NB4 (cell line): ENCODE measurements around the gene EPN2.

Experiments
- DNase-seq: peaks from one replicate; pipeline ENCODE4 v3.0.0; 2010; ENCODE audit warnings: low read depth
- H3K4me3 ChIP-seq: one replicate; pipeline ENCODE4 v1.5.1; 2011; ENCODE audit warnings: mild to moderate bottlenecking, low read depth, low read length, moderate library complexity
- CTCF ChIP-seq: IDR thresholded peaks from one replicate; pipeline ENCODE4 v1.5.1; 2012; ENCODE audit warnings: low read depth, low read length
- MAX ChIP-seq: IDR thresholded peaks from 2 replicates; pipeline ENCODE4 v1.6.1; 2011; ENCODE audit warnings: low read depth, low read length
- MYC ChIP-seq: IDR thresholded peaks from 2 replicates; pipeline ENCODE4 v1.6.1; 2011; ENCODE audit warnings: low read depth, low read length
- POLR2A ChIP-seq: IDR thresholded peaks from 2 replicates; pipeline ENCODE4 v1.6.1; 2011; ENCODE audit warnings: mild to moderate bottlenecking; ENCODE audit not compliant: insufficient read length; ENCODE audit errors: extremely low read depth

Gene EPN2

GRCh38 chr17:19309701-19310100, 72.5 kb downstream of the EPN2 start:
- no peak overlapping the region for H3K4me3 ChIP-seq
- TF ChIP-seq MAX = no peak
- TF ChIP-seq CTCF = no peak
- TF ChIP-seq MYC = no peak
- TF ChIP-seq POLR2A = no peak
- no peak for DNase-seq

DNA sequence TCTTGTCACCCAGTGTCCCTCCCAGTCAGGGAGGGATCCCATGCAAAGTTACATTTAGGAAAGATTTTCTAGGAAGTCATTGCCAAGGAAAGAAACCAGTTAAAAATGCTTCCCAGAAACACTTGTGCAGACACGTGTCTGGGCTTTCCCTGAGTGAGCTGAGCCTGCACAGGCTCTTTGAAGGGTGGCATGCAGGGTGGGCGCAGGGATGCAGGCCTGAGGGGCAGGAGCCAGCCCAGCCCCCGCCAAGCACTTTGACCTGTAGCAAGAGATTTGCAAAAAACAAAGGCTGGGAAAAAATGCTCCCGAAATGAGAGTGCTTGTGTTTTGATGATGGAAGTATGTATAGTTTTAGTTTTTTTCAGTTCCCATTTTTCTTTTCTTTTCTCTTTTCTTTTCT, 73.0 kb downstream of the EPN2 start:
- H3K4me3 ChIP-seq = no peak overlapping the region
- no peak for DNase-seq
- no peak for TF ChIP-seq MYC
- TF ChIP-seq MAX = no peak
- TF ChIP-seq CTCF = no peak
- TF ChIP-seq POLR2A = no peak

DNA sequence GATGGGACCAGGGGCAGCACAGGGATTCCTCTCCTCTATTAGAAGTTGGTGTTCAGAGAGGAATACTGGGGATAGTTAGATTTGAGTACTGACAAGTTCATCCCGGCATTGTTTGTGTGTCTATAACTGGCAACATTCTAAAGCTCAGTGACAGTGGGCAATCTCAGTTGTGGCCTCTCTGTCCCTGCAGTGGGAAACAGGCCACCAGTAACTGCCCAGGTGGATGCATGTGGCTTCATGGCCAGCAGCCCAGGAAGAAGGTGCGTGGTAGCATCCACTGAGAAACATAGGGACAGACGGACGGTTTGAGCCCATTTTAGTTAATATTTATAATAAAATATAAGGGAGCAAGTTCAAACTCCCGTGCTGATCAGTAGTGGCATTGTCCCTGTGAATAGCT, 73.8 kb downstream of the EPN2 start:
- no peak for TF ChIP-seq MAX
- TF ChIP-seq MYC = no peak
- no peak overlapping the region for H3K4me3 ChIP-seq
- no peak for DNase-seq

DNA sequence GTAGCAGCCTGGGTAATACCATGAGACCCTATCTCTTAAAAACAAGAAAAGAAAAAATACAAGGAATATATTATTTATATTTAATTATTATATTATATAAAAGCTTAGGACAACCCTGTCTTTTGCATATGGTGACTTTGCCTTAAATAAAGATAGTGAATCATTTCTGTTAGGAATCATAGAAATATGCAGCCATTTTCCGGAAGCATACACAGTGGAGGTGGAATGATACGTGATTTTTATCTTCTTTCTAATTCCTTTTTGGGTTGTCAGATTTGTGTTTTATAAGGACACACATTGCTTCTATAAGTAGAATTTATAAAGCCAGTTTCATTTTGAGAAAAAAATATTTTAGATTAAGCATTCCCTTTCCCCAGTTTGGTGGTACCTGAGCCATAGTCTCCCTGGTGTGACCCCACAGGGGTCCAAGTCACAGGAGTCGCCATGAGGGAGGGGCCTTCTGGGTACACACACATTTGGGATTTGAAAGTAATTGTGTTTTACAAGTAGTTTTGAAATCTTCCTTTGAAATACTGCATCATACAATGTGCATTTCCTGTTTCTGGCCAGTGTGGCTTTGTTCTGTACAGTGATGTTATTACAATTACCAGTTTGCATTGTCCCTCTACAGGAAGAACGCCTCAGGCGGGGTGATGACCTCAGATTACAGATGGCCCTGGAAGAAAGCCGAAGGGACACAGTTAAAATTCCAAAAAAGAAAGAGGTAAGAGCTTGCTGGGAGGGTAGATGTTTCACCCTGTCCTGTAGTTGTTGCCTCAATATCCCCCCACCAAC, 74.5 kb downstream of the EPN2 start:
- H3K4me3 ChIP-seq = no peak overlapping the region
- DNase-seq = peak; percentile 74
- TF ChIP-seq MYC (0 out of 2 replicates have a peak, but pooled peaks have one; percentile 8), CTCF (no peak)

DNA sequence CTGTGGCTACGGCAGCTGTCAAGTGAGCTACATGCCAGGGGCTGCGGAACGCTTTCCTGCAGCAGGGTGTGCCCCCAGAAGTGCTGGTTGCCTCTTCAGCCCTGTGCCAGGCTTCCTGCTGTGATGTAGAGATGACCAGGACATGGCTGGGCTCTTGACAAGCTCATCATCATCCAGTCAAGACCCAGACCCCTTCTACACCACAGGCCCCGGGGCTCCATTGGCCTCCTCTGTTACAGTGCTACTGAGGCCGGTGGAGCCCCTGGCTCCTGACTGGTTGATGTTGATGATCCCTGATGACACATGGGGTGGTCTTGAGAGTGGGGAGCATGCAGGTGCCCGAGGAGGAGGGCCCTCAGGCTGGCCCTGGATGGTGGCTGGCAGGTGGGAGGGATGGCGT, 75.2 kb downstream of the EPN2 start:
- TF ChIP-seq MYC = no peak
- no peak for TF ChIP-seq POLR2A
- TF ChIP-seq CTCF = no peak
- TF ChIP-seq MAX = no peak
- no peak overlapping the region for H3K4me3 ChIP-seq

GRCh38 chr17:19313066-19313745, 76.0 kb downstream of the EPN2 start:
- H3K4me3 ChIP-seq = no peak overlapping the region
- DNase-seq = no peak
- TF ChIP-seq CTCF = no peak
- no peak for TF ChIP-seq MYC
- TF ChIP-seq MAX = no peak
- TF ChIP-seq POLR2A = no peak

More for the DNA sequence above, 75.2 kb downstream of the EPN2 start:
- DNase-seq = no peak
